Measurements from ENCODE around the gene AQP9. TPM values are rescaled to one million over a fixed set of nuclear protein-coding genes. Genes with fewer than 3 reads are reported as not detected.

AQP9 gene
- total RNA-seq, 1 donor from 2014 or later: 0.77 TPM

DNA sequence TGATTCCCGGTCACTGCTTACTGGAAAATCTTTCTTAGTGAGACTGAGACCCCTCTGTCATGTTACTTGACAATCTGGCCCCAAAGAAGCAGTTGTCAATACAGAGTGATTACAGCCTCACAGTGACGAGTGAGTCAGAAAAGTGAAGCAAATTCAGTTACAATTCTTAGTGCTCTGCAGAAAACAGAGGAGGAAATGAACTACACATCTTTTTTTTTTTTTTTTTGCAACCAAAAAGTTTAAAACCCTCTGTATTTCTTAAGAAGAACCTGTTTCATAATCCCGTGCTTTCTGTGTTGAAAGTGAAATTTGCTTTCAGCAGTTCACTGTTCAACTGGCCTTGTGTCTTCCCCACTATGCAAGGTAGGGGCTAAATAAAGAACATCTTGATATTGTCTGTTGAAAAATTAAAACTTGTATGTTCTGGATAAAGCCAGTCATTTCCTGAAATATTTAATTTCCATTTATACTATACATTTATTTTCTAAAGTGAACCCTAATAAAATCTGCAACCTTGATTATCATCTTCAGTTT is 1.9 kb downstream of the AQP9 start:
- TF ChIP-seq, protein P1, sequence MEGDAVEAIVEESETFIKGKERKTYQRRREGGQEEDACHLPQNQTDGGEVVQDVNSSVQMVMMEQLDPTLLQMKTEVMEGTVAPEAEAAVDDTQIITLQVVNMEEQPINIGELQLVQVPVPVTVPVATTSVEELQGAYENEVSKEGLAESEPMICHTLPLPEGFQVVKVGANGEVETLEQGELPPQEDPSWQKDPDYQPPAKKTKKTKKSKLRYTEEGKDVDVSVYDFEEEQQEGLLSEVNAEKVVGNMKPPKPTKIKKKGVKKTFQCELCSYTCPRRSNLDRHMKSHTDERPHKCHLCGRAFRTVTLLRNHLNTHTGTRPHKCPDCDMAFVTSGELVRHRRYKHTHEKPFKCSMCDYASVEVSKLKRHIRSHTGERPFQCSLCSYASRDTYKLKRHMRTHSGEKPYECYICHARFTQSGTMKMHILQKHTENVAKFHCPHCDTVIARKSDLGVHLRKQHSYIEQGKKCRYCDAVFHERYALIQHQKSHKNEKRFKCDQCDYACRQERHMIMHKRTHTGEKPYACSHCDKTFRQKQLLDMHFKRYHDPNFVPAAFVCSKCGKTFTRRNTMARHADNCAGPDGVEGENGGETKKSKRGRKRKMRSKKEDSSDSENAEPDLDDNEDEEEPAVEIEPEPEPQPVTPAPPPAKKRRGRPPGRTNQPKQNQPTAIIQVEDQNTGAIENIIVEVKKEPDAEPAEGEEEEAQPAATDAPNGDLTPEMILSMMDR (IDR thresholded peaks at IDR 0.05; ENCODE audit: borderline replicate concordance): no peak
- no peaks in the 10 kb centered on the region for H3K4me1 ChIP-seq
- H3K36me3 ChIP-seq: no peaks in the 10 kb centered on the region
- no peak for DNase-seq
- H3K4me3 ChIP-seq: no peak overlapping the region
- no peak overlapping the region for H3K27ac ChIP-seq (replicated peaks)
- intact Hi-C loops (cut with micrococcal nuclease): no loop called here
- no peaks in the 10 kb centered on the region for H3K9me3 ChIP-seq (replicated peaks)
- H3K27me3 ChIP-seq (ENCODE audit: low read depth): peaks cover 11% of the 10 kb centered on the region

DNA sequence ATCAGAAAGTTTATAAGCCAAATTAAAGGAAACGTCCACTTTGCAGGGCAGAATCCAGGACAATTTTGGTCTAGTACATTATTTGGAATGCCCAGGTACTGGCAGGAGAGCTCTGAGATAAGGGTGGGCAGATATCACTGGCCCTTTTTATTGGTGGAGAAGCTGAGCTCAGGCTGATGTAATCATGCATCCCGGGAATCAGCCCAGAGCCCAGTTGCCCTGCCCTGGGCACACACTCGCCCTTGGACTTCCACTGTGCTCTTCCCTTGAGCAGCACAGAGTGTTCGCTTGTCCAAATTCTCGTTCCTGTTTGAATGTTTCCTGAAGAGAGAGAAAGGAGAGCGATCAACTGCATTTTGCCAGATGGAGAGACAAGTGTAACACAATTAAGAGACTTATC is 3.7 kb downstream of the AQP9 start:
- H3K36me3 ChIP-seq: no peaks in the 10 kb centered on the region
- no peak for DNase-seq
- H3K9me3 ChIP-seq (replicated peaks): no peaks in the 10 kb centered on the region
- no peak overlapping the region for H3K4me3 ChIP-seq
- no peak overlapping the region for H3K27ac ChIP-seq (replicated peaks)
- intact Hi-C loops (cut with micrococcal nuclease): no loop called here
- H3K4me1 ChIP-seq: no peaks in the 10 kb centered on the region
- peaks cover 11% of the 10 kb centered on the region for H3K27me3 ChIP-seq (ENCODE audit: low read depth)
- TF ChIP-seq, protein P1 (IDR thresholded peaks at IDR 0.05; ENCODE audit: borderline replicate concordance): no peak

DNA sequence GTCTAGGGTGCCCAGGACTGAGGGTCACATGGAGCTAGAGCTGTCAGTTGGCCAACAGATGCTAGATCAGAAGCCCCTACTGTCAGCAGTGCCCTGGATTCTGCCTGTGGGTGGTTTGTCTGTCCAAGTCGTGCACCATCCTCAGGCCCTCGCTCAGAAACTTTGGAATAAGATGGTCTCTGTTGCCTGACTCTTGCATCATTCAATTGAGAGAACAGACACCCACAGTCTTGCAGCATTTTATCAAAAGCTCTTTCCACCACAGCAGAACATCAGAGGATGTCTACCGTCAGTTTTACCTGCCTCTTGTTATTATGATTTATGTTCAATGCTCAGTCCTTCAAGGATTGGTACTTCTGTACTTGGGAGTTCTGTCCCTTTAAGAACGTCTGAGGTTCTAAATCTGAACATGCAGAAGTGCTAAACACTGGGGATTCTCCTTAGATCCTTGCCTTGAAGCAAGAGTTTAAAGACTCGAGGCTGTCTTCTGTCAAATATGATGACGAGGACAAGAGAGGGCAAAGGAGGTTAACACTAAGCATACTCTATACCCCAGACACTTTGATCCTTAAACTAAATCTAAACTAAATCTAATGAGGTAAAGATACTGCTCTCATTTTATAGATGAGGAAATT is 4.8 kb downstream of the AQP9 start:
- no peak for DNase-seq
- intact Hi-C loops (cut with micrococcal nuclease): no loop called here
- peaks cover 11% of the 10 kb centered on the region for H3K27me3 ChIP-seq (ENCODE audit: low read depth)
- H3K4me1 ChIP-seq: no peaks in the 10 kb centered on the region
- no peaks in the 10 kb centered on the region for H3K36me3 ChIP-seq
- no peaks in the 10 kb centered on the region for H3K9me3 ChIP-seq (replicated peaks)
- no peak overlapping the region for H3K4me3 ChIP-seq
- no peak overlapping the region for H3K27ac ChIP-seq (replicated peaks)
- TF ChIP-seq, protein P1 (IDR thresholded peaks at IDR 0.05; ENCODE audit: borderline replicate concordance): no peak

DNA sequence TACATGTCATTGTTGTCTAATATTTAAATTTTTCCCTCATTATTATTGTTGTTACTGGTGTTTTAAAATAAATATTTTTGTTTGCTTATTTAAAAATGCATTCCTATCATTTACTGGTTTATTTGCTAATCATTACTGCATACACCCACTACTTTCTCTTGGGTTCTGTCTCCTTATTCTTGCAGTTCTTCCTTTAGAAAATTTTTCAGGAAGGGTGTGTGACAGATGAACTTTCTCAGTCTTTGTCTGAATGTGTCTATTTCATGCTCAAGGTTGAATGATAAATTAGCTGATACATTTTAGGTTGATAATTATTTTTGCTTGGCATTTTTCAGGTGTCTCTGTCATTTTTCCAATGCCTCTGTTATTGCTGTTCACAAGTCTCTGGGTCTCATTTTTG is 7.4 kb downstream of the AQP9 start:
- Histone ChIP-seq H3K36me3 (no peaks in the 10 kb centered on the region), H3K27me3 (ENCODE audit: low read depth) (peaks cover 11% of the 10 kb centered on the region), H3K9me3 (replicated peaks) (no peaks in the 10 kb centered on the region), H3K27ac (replicated peaks) (no peak overlapping the region), H3K4me1 (no peaks in the 10 kb centered on the region), H3K4me3 (no peak overlapping the region)
- intact Hi-C loops (cut with micrococcal nuclease): no loop called here
- TF ChIP-seq, protein P1 (IDR thresholded peaks at IDR 0.05; ENCODE audit: borderline replicate concordance): no peak
- DNase-seq: no peak

DNA sequence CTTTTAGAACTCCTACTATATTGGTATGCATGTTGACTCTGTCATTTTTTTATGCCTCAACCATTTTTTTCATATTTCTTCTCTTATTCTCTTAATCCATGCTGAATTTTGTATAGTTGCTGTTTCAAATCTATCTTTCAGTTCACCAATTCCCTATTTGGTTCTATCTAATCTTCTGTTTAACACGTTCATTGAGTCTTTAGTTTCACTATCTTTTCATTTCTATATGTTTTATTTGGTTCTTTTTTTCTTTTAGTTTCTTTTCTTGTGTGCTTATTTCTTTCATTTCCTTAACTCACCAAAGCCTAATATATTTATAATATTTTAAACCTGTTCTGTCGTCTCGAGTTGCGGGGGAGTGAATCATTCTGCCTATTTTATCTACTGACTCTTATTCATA is 8.0 kb downstream of the AQP9 start:
- intact Hi-C loops (cut with micrococcal nuclease): no loop called here
- Histone ChIP-seq H3K9me3 (replicated peaks) (no peaks in the 10 kb centered on the region), H3K4me3 (no peak overlapping the region), H3K27ac (replicated peaks) (no peak overlapping the region), H3K27me3 (ENCODE audit: low read depth) (peaks cover 11% of the 10 kb centered on the region), H3K4me1 (no peaks in the 10 kb centered on the region), H3K36me3 (no peaks in the 10 kb centered on the region)
- DNase-seq: no peak
- TF ChIP-seq, protein P1 (IDR thresholded peaks at IDR 0.05; ENCODE audit: borderline replicate concordance): no peak
